KMS-11 (cell line): Measurements from ENCODE around the gene APOO.

Experiments used
- H2AFZ ChIP-seq: fragments of 200-600 bp; sonication (generic); 2 replicates; pipeline ENCODE4 v1.6.1; 2016; ENCODE audit warnings: antibody characterized with exemption, mixed run types, low read depth
- H3K27ac ChIP-seq: fragments of 200-600 bp; sonication (generic); 2 replicates; pipeline ENCODE4 v1.6.1; 2016; ENCODE audit warnings: mild to moderate bottlenecking, mixed run types
- H3K27me3 ChIP-seq: fragments of 200-600 bp; sonication (generic); 2 replicates; pipeline ENCODE4 v1.6.1; 2017; ENCODE audit warnings: mild to moderate bottlenecking, low read depth, mixed run types, moderate library complexity; ENCODE audit not compliant: insufficient read depth
- H3K36me3 ChIP-seq: fragments of 200-600 bp; sonication (generic); 2 replicates; pipeline ENCODE4 v1.6.1; 2017; ENCODE audit warnings: mild to moderate bottlenecking, mixed run types; ENCODE audit not compliant: insufficient read depth
- H3K4me1 ChIP-seq: fragments of 200-600 bp; sonication (generic); 2 replicates; pipeline ENCODE4 v1.6.1; 2016; ENCODE audit warnings: mild to moderate bottlenecking, low read depth, mixed run types; ENCODE audit not compliant: poor library complexity, severe bottlenecking
- H3K4me2 ChIP-seq: fragments of 200-600 bp; sonication (generic); 2 replicates; pipeline ENCODE4 v1.7.0; 2016; ENCODE audit warnings: mild to moderate bottlenecking, mixed run types
- H3K4me3 ChIP-seq: fragments of 200-600 bp; sonication (generic); IDR thresholded peaks from 2 replicates; pipeline ENCODE4 v1.6.1; 2017; ENCODE audit warnings: low read depth, low read length, mixed read lengths; ENCODE audit not compliant: insufficient read depth
- H3K79me2 ChIP-seq: fragments of 200-600 bp; sonication (generic); 2 replicates; pipeline ENCODE4 v1.6.1; 2016; ENCODE audit warnings: low read depth, mixed run types; ENCODE audit not compliant: insufficient read depth
- H3K9ac ChIP-seq: fragments of 200-600 bp; sonication (generic); 2 replicates; pipeline ENCODE4 v1.6.1; 2016; ENCODE audit warnings: mild to moderate bottlenecking, mixed run types
- H4K20me1 ChIP-seq: fragments of 200-600 bp; sonication (generic); 2 replicates; pipeline ENCODE4 v1.6.1; 2016; ENCODE audit warnings: mild to moderate bottlenecking, mixed run types; ENCODE audit not compliant: insufficient read depth
- CTCF ChIP-seq: fragments of 200-600 bp; sonication (generic); conservative IDR thresholded peaks from 2 replicates; pipeline ENCODE4 v1.6.1; 2017; ENCODE audit warnings: low read depth, mild to moderate bottlenecking, antibody characterized with exemption, low read length, moderate library complexity, mixed read lengths

Gene APOO

GRCh38 chrX:23832721-23833120 lies 75.0 kb downstream of the APOO start:
- no peak overlapping the region for H3K4me2 ChIP-seq
- no peak overlapping the region for H2AFZ ChIP-seq
- no peak overlapping the region for H3K4me3 ChIP-seq
- H3K79me2 ChIP-seq = no peaks in the 10 kb centered on the region
- no peak for TF ChIP-seq CTCF
- H3K4me1 ChIP-seq = no peaks in the 10 kb centered on the region
- no peaks in the 10 kb centered on the region for H3K27me3 ChIP-seq
- no peak overlapping the region for H3K27ac ChIP-seq
- no peak overlapping the region for H3K9ac ChIP-seq
- no peaks in the 10 kb centered on the region for H4K20me1 ChIP-seq
- H3K36me3 ChIP-seq = no peaks in the 10 kb centered on the region

- Histone ChIP-seq H3K4me2 (no peak overlapping the region), H3K27ac (no peak overlapping the region), H3K4me1 (no peaks in the 10 kb centered on the region), H3K27me3 (no peaks in the 10 kb centered on the region), H3K9ac (no peak overlapping the region), H2AFZ (no peak overlapping the region), H3K79me2 (no peaks in the 10 kb centered on the region), H4K20me1 (no peaks in the 10 kb centered on the region), H3K36me3 (no peaks in the 10 kb centered on the region), H3K4me3 (no peak overlapping the region)
- TF ChIP-seq CTCF = no peak
Observed at GRCh38 chrX:23828881-23829280, 78.9 kb downstream of the APOO start.

GRCh38 chrX:23826653-23827052 lies 81.1 kb downstream of the APOO start:
- Histone ChIP-seq H3K4me1 (no peaks in the 10 kb centered on the region), H3K4me2 (no peak overlapping the region), H3K9ac (no peak overlapping the region), H3K27ac (no peak overlapping the region), H3K79me2 (no peaks in the 10 kb centered on the region), H3K36me3 (no peaks in the 10 kb centered on the region), H3K27me3 (no peaks in the 10 kb centered on the region), H2AFZ (no peak overlapping the region), H3K4me3 (no peak overlapping the region), H4K20me1 (no peaks in the 10 kb centered on the region)
- TF ChIP-seq CTCF = no peak

DNA sequence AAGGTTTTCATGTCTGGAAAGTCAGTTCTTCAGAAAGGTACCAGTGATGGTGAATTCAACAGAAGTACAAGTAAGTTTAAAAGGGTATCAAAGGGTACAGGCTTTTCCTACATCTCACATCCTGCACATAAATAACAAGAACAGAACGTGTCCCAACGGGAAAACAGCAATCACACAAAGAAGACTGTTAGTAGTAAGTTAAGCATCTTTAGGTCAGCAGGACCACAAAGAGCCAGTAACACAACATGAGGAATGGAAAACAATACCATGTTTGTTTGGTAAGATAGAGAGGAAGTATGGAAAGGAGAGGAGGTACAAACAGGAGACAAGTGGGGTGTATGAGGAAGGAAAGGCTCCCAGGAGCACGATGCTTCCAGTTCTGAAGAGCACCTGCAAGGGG lies 81.5 kb downstream of the APOO start:
- Histone ChIP-seq H3K27ac (no peak overlapping the region), H3K4me1 (no peaks in the 10 kb centered on the region), H3K79me2 (no peaks in the 10 kb centered on the region), H2AFZ (no peak overlapping the region), H3K36me3 (no peaks in the 10 kb centered on the region), H4K20me1 (no peaks in the 10 kb centered on the region), H3K4me2 (no peak overlapping the region), H3K4me3 (no peak overlapping the region), H3K9ac (no peak overlapping the region), H3K27me3 (no peaks in the 10 kb centered on the region)
- TF ChIP-seq CTCF = no peak

GRCh38 chrX:23825675-23826074 lies 82.1 kb downstream of the APOO start:
- Histone ChIP-seq H3K9ac (no peak overlapping the region), H3K79me2 (no peaks in the 10 kb centered on the region), H3K4me3 (no peak overlapping the region), H3K36me3 (no peaks in the 10 kb centered on the region), H3K4me1 (peaks cover under 1% of the 10 kb centered on the region), H3K4me2 (no peak overlapping the region), H4K20me1 (no peaks in the 10 kb centered on the region), H3K27ac (no peak overlapping the region), H2AFZ (no peak overlapping the region), H3K27me3 (no peaks in the 10 kb centered on the region)
- TF ChIP-seq CTCF = no peak
